ENCODE data around the gene MXRA8. TPM values are rescaled to one million over a fixed set of nuclear protein-coding genes. Genes with fewer than 3 reads are reported as not detected.
A peak's percentile ranks its signal among the peaks of the same experiment; 100 is the strongest.

Gene MXRA8
- total RNA-seq, 2 donors from 2014 or later: 23.3 to 48.5 TPM

- no peak for ATAC-seq
- intact Hi-C loops (cut with DNase I): no loop called here
Measured at GRCh38 chr1:1364266-1364665, 5.9 kb upstream of the MXRA8 start.

GRCh38 chr1:1361982-1362423, 3.6 kb upstream of the MXRA8 start:
- WGBS, 2 donors: 32 to 33% methylated on average over 13 of the region's 13 CpGs
- no peaks in the 10 kb centered on the region for H3K9me3 ChIP-seq
- no peaks in the 10 kb centered on the region for H3K36me3 ChIP-seq (replicated peaks in 1 of 2; ENCODE audit: insufficient read depth in 1 of 2, low read depth in 2 of 2)
- no peak for DNase-seq
- peak overlapping the region in 2 of 4 donors; percentile 6 to 28 for H3K27ac ChIP-seq
- ATAC-seq: peak; percentile 12
- peaks cover 0 to 5% of the 10 kb centered on the region in 2 donors for H3K27me3 ChIP-seq
- H3K4me3 ChIP-seq: no peak overlapping the region
- TF ChIP-seq POLR2A (IDR thresholded peaks at IDR 0.05): no peak
- TF ChIP-seq CTCF (IDR thresholded peaks at IDR 0.05): no peak
- H3K4me1 ChIP-seq: no peaks in the 10 kb centered on the region
- intact Hi-C loops (cut with DNase I): no loop called here

More at GRCh38 chr1:1364266-1364665, 5.9 kb upstream of the MXRA8 start:
- Histone ChIP-seq H3K36me3 (replicated peaks in 1 of 2; ENCODE audit: insufficient read depth in 1 of 2, low read depth in 2 of 2) (no peaks in the 10 kb centered on the region), H3K9me3 (no peaks in the 10 kb centered on the region), H3K4me3 (no peak overlapping the region), H3K27ac (no peak overlapping the region), H3K27me3 (no peaks in the 10 kb centered on the region), H3K4me1 (no peaks in the 10 kb centered on the region)
- TF ChIP-seq CTCF (IDR thresholded peaks at IDR 0.05) (no peak), POLR2A (IDR thresholded peaks at IDR 0.05) (no peak)
- DNase-seq: no peak
- 56 to 65% methylated on average over 10 to 14 of the region's 14 CpGs for WGBS, 2 donors

GRCh38 chr1:1361233-1361981, 3.1 kb upstream of the MXRA8 start:
- Histone ChIP-seq H3K27me3 (peaks cover 0 to 5% of the 10 kb centered on the region in 2 donors), H3K36me3 (replicated peaks in 1 of 2; ENCODE audit: insufficient read depth in 1 of 2, low read depth in 2 of 2) (no peaks in the 10 kb centered on the region), H3K27ac (peak overlapping the region in 2 of 4 donors; percentile 6 to 28), H3K9me3 (no peaks in the 10 kb centered on the region), H3K4me3 (no peak overlapping the region), H3K4me1 (no peaks in the 10 kb centered on the region)
- no peak for ATAC-seq
- TF ChIP-seq CTCF (IDR thresholded peaks at IDR 0.05) (no peak), POLR2A (IDR thresholded peaks at IDR 0.05) (no peak)
- no peak for DNase-seq
- 63 to 64% methylated on average over 17 to 33 of the region's 35 CpGs for WGBS, 2 donors
- intact Hi-C loops (cut with DNase I): no loop called here

- no peaks in the 10 kb centered on the region for H3K9me3 ChIP-seq
- no peak for TF ChIP-seq CTCF (IDR thresholded peaks at IDR 0.05)
- no peak for TF ChIP-seq POLR2A (IDR thresholded peaks at IDR 0.05)
- intact Hi-C loops (cut with DNase I): no loop called here
- H3K4me3 ChIP-seq: no peak overlapping the region
- H3K27me3 ChIP-seq: peaks cover 0 to 5% of the 10 kb centered on the region in 2 donors
- H3K36me3 ChIP-seq (replicated peaks in 1 of 2; ENCODE audit: insufficient read depth in 1 of 2, low read depth in 2 of 2): no peaks in the 10 kb centered on the region
- ATAC-seq (peak; percentile 34), DNase-seq (peak in 2 of 4 donors; percentile 39 to 56)
- no peaks in the 10 kb centered on the region for H3K4me1 ChIP-seq
- H3K27ac ChIP-seq: peak overlapping the region in 1 of 4 donors; percentile 6
- WGBS, 2 donors: 70 to 77% methylated on average over 14 to 20 of the region's 20 CpGs
Measured at GRCh38 chr1:1360506-1361169, 2.3 kb upstream of the MXRA8 start.
